K562 (cell line): ENCODE measurements around the gene EFNA5. TPM values are rescaled to one million over a fixed set of nuclear protein-coding genes. Genes with fewer than 3 reads are reported as not detected.

Experiments
- ATAC-seq: fragments of 200-7000 bp; cut with Tn5 transposase; 3 replicates; pipeline ENCODE4 v1.9.1; 2020; ENCODE audit warnings: moderate library complexity
- BruUV-seq: library from RNA; stranded (reverse); fragments of 400-500 nt; replicated peaks from 2 replicates; lab custom pipeline; 2021; lab: Mats Ljungman, UMichigan
- CTCF ChIA-PET: fragments of 300-600 bp; formaldehyde crosslinking; extraction: SDS; loops from one replicate; lab custom pipeline; 2021; ENCODE audit warnings: low intra/inter-chr PET ratio; lab: Yijun Ruan, JAX
- POLR2A ChIA-PET: fragments of 300-600, 350-650 bp; sonication (Branson Sonifier 250); formaldehyde crosslinking; extraction: SDS; loops from one replicate; lab custom pipeline; 2021; ENCODE audit warnings: antibody characterized with exemption, inconsistent platforms; lab: Yijun Ruan, JAX
- DNase-seq, 4 experiments: peaks; one replicate each; pipeline versions ENCODE4 v3.0.0 to v3.0.0-alpha.2; 2011 to 2018; ENCODE audit warnings: low spot score in 3 of 4, mixed read lengths in 3 of 4; ENCODE audit errors: extremely low read depth in 1 of 4
- FAIRE-seq: peaks from 2 replicates; lab custom pipeline; 2011; peaks lifted over from hg19 to GRCh38; lab: Jason Lieb, UNC
- H2AFZ ChIP-seq: 2 replicates; pipeline ENCODE4 v1.6.0; 2011; ENCODE audit warnings: low read depth, low read length, control low read depth, inconsistent platforms
- H3K27ac ChIP-seq: fragments of 200-600 bp; 3 replicates; pipeline ENCODE4 v1.8.0; 2011; ENCODE audit warnings: low read depth, mild to moderate bottlenecking, control low read depth, inconsistent platforms, low read length, moderate library complexity, mixed read lengths; ENCODE audit errors: extremely low read depth
- H3K27me3 ChIP-seq, 2 experiments: fragments of 300-600 bp in 1 of 2; 2 replicates in 1 of 2; 3 replicates in 1 of 2; pipeline versions ENCODE4 v1.6.0 to v1.8.0; 2011; ENCODE audit warnings: inconsistent platforms in 2 of 2, low read length in 2 of 2, mild to moderate bottlenecking in 1 of 2, mixed read lengths in 1 of 2, moderate library complexity in 1 of 2; ENCODE audit not compliant: control insufficient read depth in 2 of 2, insufficient read depth in 2 of 2
- H3K36me3 ChIP-seq: fragments of 300-600 bp; 3 replicates; pipeline ENCODE4 v1.8.0; 2011; ENCODE audit warnings: mild to moderate bottlenecking, low read length, inconsistent platforms; ENCODE audit not compliant: control insufficient read depth, insufficient read depth
- H3K4me1 ChIP-seq, 2 experiments: fragments of 200-600 bp in 1 of 2; replicated peaks in 1 of 2; 2 replicates in 1 of 2; 3 replicates in 1 of 2; pipeline versions ENCODE4 v1.5.1 to v1.8.0; 2011; ENCODE audit warnings: inconsistent platforms in 2 of 2, low read length in 2 of 2, mild to moderate bottlenecking in 1 of 2, mixed read lengths in 1 of 2, moderate library complexity in 1 of 2; ENCODE audit not compliant: control insufficient read depth in 2 of 2, insufficient read depth in 2 of 2
- H3K4me2 ChIP-seq: 2 replicates; pipeline ENCODE4 v1.6.1; 2011; ENCODE audit warnings: low read length, control low read depth, inconsistent platforms, mixed read lengths; ENCODE audit not compliant: insufficient read depth
- H3K4me3 ChIP-seq: fragments of 200-600 bp; sonication (generic), shearing (Covaris generic); 2 replicates; pipeline ENCODE4 v1.5.1; 2016; ENCODE audit warnings: control low read depth, inconsistent platforms
- H3K79me2 ChIP-seq: fragments of 200-600 bp; 3 replicates; pipeline ENCODE4 v1.8.0; 2011; ENCODE audit warnings: low read length, inconsistent platforms; ENCODE audit not compliant: control insufficient read depth, insufficient read depth
- H3K9ac ChIP-seq, 2 experiments: 2 replicates each; pipeline versions ENCODE4 v1.6.0 to v1.6.1; 2011; ENCODE audit warnings: low read depth in 2 of 2, low read length in 2 of 2, control low read depth in 1 of 2, inconsistent platforms in 1 of 2, mild to moderate bottlenecking in 1 of 2, mixed read lengths in 1 of 2; ENCODE audit not compliant: insufficient read depth in 1 of 2
- H3K9me1 ChIP-seq: one replicate; pipeline ENCODE4 v1.6.0; 2011; ENCODE audit warnings: inconsistent platforms, mild to moderate bottlenecking, low read length, moderate library complexity; ENCODE audit not compliant: control insufficient read depth, insufficient read depth
- H3K9me3 ChIP-seq: replicated peaks from 2 replicates; pipeline ENCODE4 v1.5.1; 2011; ENCODE audit warnings: low read depth, low read length, inconsistent platforms; ENCODE audit not compliant: control insufficient read depth, insufficient read depth
- H4K20me1 ChIP-seq: replicated peaks from 2 replicates; pipeline ENCODE4 v1.6.1; 2011; ENCODE audit warnings: low read length, inconsistent platforms, mixed read lengths; ENCODE audit not compliant: control insufficient read depth, insufficient read depth
- ATF7 ChIP-seq: fragments of 450-650 bp; IDR thresholded peaks from 2 replicates; pipeline ENCODE4 v1.7.1; 2014; ENCODE audit warnings: mild to moderate bottlenecking, moderate library complexity
- BRF2 ChIP-seq: IDR thresholded peaks from 3 replicates; pipeline ENCODE4 v1.6.1; 2011; ENCODE audit warnings: borderline replicate concordance, mild to moderate bottlenecking; ENCODE audit not compliant: insufficient read length, insufficient read depth
- EZH2 ChIP-seq: IDR thresholded peaks from 2 replicates; pipeline ENCODE4 v1.6.1; 2012; ENCODE audit warnings: low read depth, mild to moderate bottlenecking, inconsistent platforms, low read length, borderline replicate concordance
- FOXP4 ChIP-seq: sonication (generic); formaldehyde crosslinking; IDR thresholded peaks from 2 replicates; pipeline ENCODE4 v1.8.0; 2022; ENCODE audit warnings: mild to moderate bottlenecking, missing genetic modification reagents, borderline replicate concordance
- KDM1A ChIP-seq, 2 experiments: fragments of 450-650 bp; IDR thresholded peaks; 2 replicates each; pipeline ENCODE4 v1.6.1; 2016; ENCODE audit warnings: mild to moderate bottlenecking in 2 of 2
- MAX ChIP-seq: sonication (generic); formaldehyde crosslinking; IDR thresholded peaks from 2 replicates; pipeline ENCODE4 v1.9.0; 2022; ENCODE audit warnings: mild to moderate bottlenecking, missing genetic modification reagents
- NBN ChIP-seq: fragments of 450-650 bp; IDR thresholded peaks from 2 replicates; pipeline ENCODE4 v1.6.1; 2016; ENCODE audit warnings: low read depth, mild to moderate bottlenecking
- NR2C1 ChIP-seq, 2 experiments: fragments of 450-650 bp; IDR thresholded peaks; 2 replicates each; pipeline ENCODE4 v1.6.1; 2017; ENCODE audit warnings: mild to moderate bottlenecking in 2 of 2, antibody characterized with exemption in 1 of 2, inconsistent platforms in 1 of 2, missing compliant biosample characterization in 1 of 2, missing genetic modification characterization in 1 of 2
- ZNF77 ChIP-seq: fragments of 250-450 bp; sonication (Bioruptor Pico); IDR thresholded peaks from 2 replicates; pipeline ENCODE4 v1.5.0; 2020
- ZNF780A ChIP-seq: fragments of 250-450 bp; sonication (Bioruptor Pico); IDR thresholded peaks from 2 replicates; pipeline ENCODE4 v1.5.0; 2021; ENCODE audit warnings: mild to moderate bottlenecking
- ZSCAN29 ChIP-seq: fragments of 450-650 bp; IDR thresholded peaks from 2 replicates; pipeline ENCODE4 v1.6.1; 2017
- WGBS: fragments of 100-300 bp; shearing (Covaris generic); methylation state at CpG from one replicate; pipeline ENCODE4 v1.1.6; 2016; ENCODE audit warnings: low coverage, mixed read lengths; ENCODE audit not compliant: insufficient coverage; ENCODE audit errors: missing lambda C conversion rate; 5-methylcytosine and 5-hydroxymethylcytosine counted together
- in situ Hi-C: fragments of 300-500 bp; cut with MboI; formaldehyde crosslinking; loops from 4 replicates; pipeline ENCODE4 v1.15.0; 2018; ENCODE audit warnings: inconsistent platforms, mixed read lengths
- intact Hi-C: fragments of 100-400 bp; cut with micrococcal nuclease; formaldehyde crosslinking; loops from 2 replicates; pipeline ENCODE4 v1.14.2; 2022
- polyA plus RNA-seq, 8 experiments: library from polyadenylated mRNA; depleted of rRNA in 4 of 8; stranded (reverse) in 5 of 8; unstranded in 3 of 8; fragments of >200 nt; fragmentation: Nextera tagmentation in 2 of 8; fragmentation: Illumina TruSeq in 1 of 8; extraction: Ambion mirVana in 2 of 8; extraction: Trizol in 1 of 8; gene quantifications; 2 replicates each; pipeline versions ENCODE4 v1.2.1 to v1.2.3, GENCODE V29; 2011 to 2014; ENCODE audit warnings: inconsistent platforms in 1 of 8, missing spikeins in 1 of 8
- total RNA-seq, 7 experiments: library from RNA; depleted of rRNA in 6 of 7; stranded (reverse); fragments of >200 nt in 6 of 7; fragmentation: Illumina TruSeq in 2 of 7; extraction: Trizol in 2 of 7; gene quantifications; 2 replicates each; pipeline versions ENCODE4 v1.2.1 to v1.2.3, GENCODE V29; 2011 to 2021; ENCODE audit warnings: low replicate concordance in 1 of 7
- TF ChIP-seq, protein P1 (sequence below): sonication (generic); formaldehyde crosslinking; IDR thresholded peaks from 2 replicates; pipeline ENCODE4 v1.8.1; 2022; ENCODE audit warnings: missing genetic modification reagents
- TF ChIP-seq, protein P2 (sequence below), 2 experiments: IDR thresholded peaks in 1 of 2; conservative IDR thresholded peaks in 1 of 2; 2 replicates each; pipeline ENCODE4 v1.6.1; 2016; ENCODE audit warnings: low read depth in 2 of 2, mild to moderate bottlenecking in 1 of 2, missing compliant biosample characterization in 1 of 2, missing genetic modification characterization in 1 of 2, moderate library complexity in 1 of 2

Gene EFNA5
- total and polyA plus RNA-seq, 9 of the 15 experiments (the other 6 are each of a cell fraction or from before 2014, with no cell fraction given): 0.20 TPM; not detected in 8

DNA sequence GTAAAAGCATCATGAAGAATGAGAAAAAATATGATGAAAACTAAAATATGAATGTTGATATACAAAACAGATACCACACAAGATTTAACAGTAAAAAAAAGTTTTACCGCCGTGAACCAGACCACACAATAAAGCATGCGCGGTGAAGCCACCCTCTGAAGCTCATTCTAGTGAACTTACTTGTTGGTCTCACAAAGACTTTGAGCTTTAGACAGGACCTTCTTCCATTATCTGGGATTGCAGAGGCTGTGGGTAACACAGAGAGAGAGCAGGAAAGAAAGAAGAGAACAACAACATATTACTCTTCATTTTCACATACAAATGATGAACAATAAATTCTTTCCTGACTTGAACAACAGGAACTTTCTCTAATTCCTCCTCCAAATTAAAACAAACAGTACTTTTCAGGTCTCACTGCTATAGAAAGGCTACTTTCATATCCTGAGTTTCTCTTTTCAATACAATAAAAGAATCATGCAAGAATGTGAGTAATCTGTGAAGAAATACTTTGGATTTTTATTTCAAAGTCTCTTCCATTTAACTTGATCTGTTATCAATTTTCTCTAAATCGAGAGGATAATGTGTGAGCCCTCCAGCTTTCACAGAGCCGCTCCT, 283.1 kb downstream of the EFNA5 start (continued):
- TF ChIP-seq NR2C1 (IDR thresholded peaks at IDR 0.05) (no peak), NR2C1 (tag; IDR thresholded peaks at IDR 0.05) (no peak), NBN (no peak), FOXP4 (CRISPR knock-in tag) (no peak)
- TF ChIP-seq, protein P1, sequence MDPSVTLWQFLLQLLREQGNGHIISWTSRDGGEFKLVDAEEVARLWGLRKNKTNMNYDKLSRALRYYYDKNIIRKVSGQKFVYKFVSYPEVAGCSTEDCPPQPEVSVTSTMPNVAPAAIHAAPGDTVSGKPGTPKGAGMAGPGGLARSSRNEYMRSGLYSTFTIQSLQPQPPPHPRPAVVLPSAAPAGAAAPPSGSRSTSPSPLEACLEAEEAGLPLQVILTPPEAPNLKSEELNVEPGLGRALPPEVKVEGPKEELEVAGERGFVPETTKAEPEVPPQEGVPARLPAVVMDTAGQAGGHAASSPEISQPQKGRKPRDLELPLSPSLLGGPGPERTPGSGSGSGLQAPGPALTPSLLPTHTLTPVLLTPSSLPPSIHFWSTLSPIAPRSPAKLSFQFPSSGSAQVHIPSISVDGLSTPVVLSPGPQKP: no peak

DNA sequence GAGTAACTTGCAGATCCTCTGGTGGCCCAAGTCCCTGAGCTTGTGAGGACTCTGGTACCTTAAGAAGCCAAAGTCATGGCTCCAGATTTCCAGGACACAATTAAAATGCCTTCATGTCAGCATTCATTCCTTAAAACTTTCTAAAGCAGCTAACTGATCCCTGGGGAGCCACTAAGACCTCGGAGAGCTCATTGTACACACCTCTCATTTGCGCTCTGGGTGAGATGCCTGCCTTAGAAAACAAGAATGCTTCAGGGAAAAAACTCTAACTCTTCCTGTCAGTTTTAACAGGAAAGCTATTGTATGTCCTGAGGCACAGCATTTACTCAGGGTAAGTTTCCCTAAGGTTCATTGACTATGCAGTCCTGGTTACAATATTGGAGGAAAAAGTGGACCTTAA, 285.0 kb downstream of the EFNA5 start:
- Histone ChIP-seq H4K20me1 (no peaks in the 10 kb centered on the region), H3K36me3 (no peaks in the 10 kb centered on the region), H3K27ac (no peak overlapping the region), H3K4me3 (no peak overlapping the region), H2AFZ (no peak overlapping the region), H3K4me2 (no peak overlapping the region), H3K9me1 (no peaks in the 10 kb centered on the region), H3K79me2 (no peaks in the 10 kb centered on the region), H3K9me3 (no peaks in the 10 kb centered on the region), H3K4me1 (no peaks in the 10 kb centered on the region), H3K9ac (no peak overlapping the region), H3K27me3 (no peaks in the 10 kb centered on the region)
- CTCF ChIA-PET: no interaction called here
- no peak for DNase-seq
- in situ Hi-C loops (no loop called here), intact Hi-C loops (no loop called here)
- no peak for TF ChIP-seq EZH2
- TF ChIP-seq BRF2: no peak
- TF ChIP-seq, protein P2, sequence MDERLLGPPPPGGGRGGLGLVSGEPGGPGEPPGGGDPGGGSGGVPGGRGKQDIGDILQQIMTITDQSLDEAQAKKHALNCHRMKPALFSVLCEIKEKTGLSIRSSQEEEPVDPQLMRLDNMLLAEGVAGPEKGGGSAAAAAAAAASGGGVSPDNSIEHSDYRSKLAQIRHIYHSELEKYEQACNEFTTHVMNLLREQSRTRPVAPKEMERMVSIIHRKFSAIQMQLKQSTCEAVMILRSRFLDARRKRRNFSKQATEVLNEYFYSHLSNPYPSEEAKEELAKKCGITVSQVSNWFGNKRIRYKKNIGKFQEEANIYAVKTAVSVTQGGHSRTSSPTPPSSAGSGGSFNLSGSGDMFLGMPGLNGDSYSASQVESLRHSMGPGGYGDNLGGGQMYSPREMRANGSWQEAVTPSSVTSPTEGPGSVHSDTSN (CRISPR knock-in tag; IDR thresholded peaks at IDR 0.05; ENCODE audit: low read depth): no peak
- TF ChIP-seq, protein P2 (tag; conservative IDR thresholded peaks at IDR 0.05; ENCODE audit: low read depth): no peak
- no peak for TF ChIP-seq ATF7
- TF ChIP-seq ZNF77 (CRISPR knock-in tag): no peak
- TF ChIP-seq ZSCAN29: no peak
- TF ChIP-seq MAX (CRISPR knock-in tag): no peak
- TF ChIP-seq ZNF780A (CRISPR knock-in tag): no peak
- TF ChIP-seq KDM1A (IDR thresholded peaks at IDR 0.05): no peak
- POLR2A ChIA-PET: interaction anchor here (0.6 kb wide), 1 partner anchor 62 kb away, joined by 3 read pairs; no protein-coding TSS in a partner anchor
- WGBS: 0% methylated on average over 2 of the region's 2 CpGs
- FAIRE-seq: no peak
- ATAC-seq: no peak
- no TSS peak for BruUV-seq
